ENCODE measurements around the gene KLKB1. TPM values are rescaled to one million over a fixed set of nuclear protein-coding genes. Genes with fewer than 3 reads are reported as not detected.

The KLKB1 gene
- total RNA-seq: 0.26 and 1.1 TPM in 2 replicates

- DNase-seq (ENCODE audit: low read depth in 2 of 2): peak; percentile 57 to 75
These were observed at the start of gene KLKB1 for GRCh38 chr4:186227221-186227620. Gene KLKB1 (plus strand): TSS chr4:186227507. CDS start chr4:186228196, 689 bp downstream.

GRCh38 chr4:186188107-186188506, 39.2 kb upstream of the KLKB1 start:
- no peak for DNase-seq (ENCODE audit: low read depth in 2 of 2)

- no peak for DNase-seq (ENCODE audit: low read depth in 2 of 2)
These were observed 37.7 kb upstream of the KLKB1 start for GRCh38 chr4:186189656-186190055.

GRCh38 chr4:186190581-186191199, 36.6 kb upstream of the KLKB1 start:
- no peak for DNase-seq (ENCODE audit: low read depth in 2 of 2)

- peak; percentile 40 to 51 for DNase-seq (ENCODE audit: low read depth in 2 of 2)
These were observed 35.9 kb upstream of the KLKB1 start, which contains the start of gene CYP4V2 for GRCh38 chr4:186191200-186192065. Gene CYP4V2 (plus strand): TSS chr4:186191567. CDS start chr4:186191824, 257 bp downstream.

GRCh38 chr4:186192066-186192612, 35.2 kb upstream of the KLKB1 start:
- peak in 1 of 2 donors; percentile 4 for DNase-seq (ENCODE audit: low read depth in 2 of 2)

- DNase-seq (ENCODE audit: low read depth in 2 of 2): no peak
These were observed 33.5 kb upstream of the KLKB1 start for GRCh38 chr4:186193851-186194250.

- no peak for DNase-seq (ENCODE audit: low read depth in 2 of 2)
These were observed 31.2 kb upstream of the KLKB1 start for GRCh38 chr4:186196063-186196462.

GRCh38 chr4:186200516-186200915, 26.8 kb upstream of the KLKB1 start:
- DNase-seq (ENCODE audit: low read depth in 2 of 2): no peak

- no peak for DNase-seq (ENCODE audit: low read depth in 2 of 2)
These were observed 26.3 kb upstream of the KLKB1 start for GRCh38 chr4:186201010-186201409.

- DNase-seq (ENCODE audit: low read depth in 2 of 2): peak; percentile 14 to 30
These were observed 25.6 kb upstream of the KLKB1 start for GRCh38 chr4:186201535-186202230.

- no peak for DNase-seq (ENCODE audit: low read depth in 2 of 2)
These were observed 24.7 kb upstream of the KLKB1 start for GRCh38 chr4:186202490-186203140.

GRCh38 chr4:186203406-186203805, 23.9 kb upstream of the KLKB1 start:
- DNase-seq (ENCODE audit: low read depth in 2 of 2): peak; percentile 21 to 24

- DNase-seq (ENCODE audit: low read depth in 2 of 2): no peak
These were observed 23.2 kb upstream of the KLKB1 start for GRCh38 chr4:186204103-186204559.

GRCh38 chr4:186204686-186205085, 22.6 kb upstream of the KLKB1 start:
- no peak for DNase-seq (ENCODE audit: low read depth in 2 of 2)

- DNase-seq (ENCODE audit: low read depth in 2 of 2): no peak
These were observed 22.2 kb upstream of the KLKB1 start for GRCh38 chr4:186205156-186205555.

GRCh38 chr4:186216465-186217024, 10.8 kb upstream of the KLKB1 start:
- no peak for DNase-seq (ENCODE audit: low read depth in 2 of 2)

- DNase-seq (ENCODE audit: low read depth in 2 of 2): no peak
These were observed 9.5 kb upstream of the KLKB1 start for GRCh38 chr4:186217733-186218293.

GRCh38 chr4:186221624-186222023, 5.7 kb upstream of the KLKB1 start:
- DNase-seq (ENCODE audit: low read depth in 2 of 2): no peak

GRCh38 chr4:186225848-186226247, 1.5 kb upstream of the KLKB1 start:
- no peak for DNase-seq (ENCODE audit: low read depth in 2 of 2)

Measured in dermis microvascular lymphatic vessel endothelial cell (primary cell).